Muscle of back (tissue), 11 donors: Measurements from ENCODE around the gene ST6GALNAC3. TPM values are rescaled to one million over a fixed set of nuclear protein-coding genes. Genes with fewer than 3 reads are reported as not detected.
"Not testable (repeated sequence)": the region's sequence is repeated elsewhere in the genome, so short reads cannot be mapped to it uniquely, and the experiment has no call there.

Experiments used
- DNase-seq, 3 donors: peaks; one replicate each; pipeline versions ENCODE4 v3.0.0 to v3.0.0-alpha.2; 2013
- polyA plus RNA-seq, 10 donors: library from polyadenylated mRNA; unstranded; fragments of 120-200 nt; gene quantifications; one replicate each; pipeline ENCODE4 v1.2.1, GENCODE V29; 2013; ENCODE audit not compliant: insufficient read length in 10 of 10

ST6GALNAC3 gene
- polyA plus RNA-seq, 10 donors = 5.0 to 11.0 (median 8.0) TPM

GRCh38 chr1:76070538-76070937 is 4.0 kb upstream of the ST6GALNAC3 start:
- DNase-seq = peak; percentile 64 to 71 (median 66)

- DNase-seq = peak in 1 of 3 donors; percentile 79
Observed at GRCh38 chr1:76073481-76073880, 1.1 kb upstream of the ST6GALNAC3 start.

- DNase-seq = no peak
Observed at GRCh38 chr1:76075188-76075489, 593 bp downstream of the ST6GALNAC3 start.

DNA sequence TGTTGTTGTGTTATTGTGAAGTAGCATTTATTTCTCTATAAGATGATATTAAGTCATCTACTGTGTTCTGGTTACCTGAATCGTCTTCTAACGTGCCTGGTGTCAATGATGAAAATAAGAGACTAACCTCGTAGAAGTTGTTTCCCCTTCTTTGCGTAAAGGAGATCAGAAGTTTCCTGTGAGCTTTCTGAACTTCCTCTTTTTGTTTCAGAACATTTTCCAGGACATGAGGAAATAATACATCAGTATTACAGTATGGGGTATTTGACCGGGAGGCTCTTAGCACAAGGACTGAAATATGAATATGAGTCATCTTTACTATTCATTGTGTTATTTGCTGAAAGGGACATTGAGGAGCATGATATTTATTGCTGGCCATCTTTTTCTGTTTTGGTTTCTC is 1.3 kb downstream of the ST6GALNAC3 start:
- DNase-seq = peak in 2 of 3 donors; percentile 18 to 59

DNA sequence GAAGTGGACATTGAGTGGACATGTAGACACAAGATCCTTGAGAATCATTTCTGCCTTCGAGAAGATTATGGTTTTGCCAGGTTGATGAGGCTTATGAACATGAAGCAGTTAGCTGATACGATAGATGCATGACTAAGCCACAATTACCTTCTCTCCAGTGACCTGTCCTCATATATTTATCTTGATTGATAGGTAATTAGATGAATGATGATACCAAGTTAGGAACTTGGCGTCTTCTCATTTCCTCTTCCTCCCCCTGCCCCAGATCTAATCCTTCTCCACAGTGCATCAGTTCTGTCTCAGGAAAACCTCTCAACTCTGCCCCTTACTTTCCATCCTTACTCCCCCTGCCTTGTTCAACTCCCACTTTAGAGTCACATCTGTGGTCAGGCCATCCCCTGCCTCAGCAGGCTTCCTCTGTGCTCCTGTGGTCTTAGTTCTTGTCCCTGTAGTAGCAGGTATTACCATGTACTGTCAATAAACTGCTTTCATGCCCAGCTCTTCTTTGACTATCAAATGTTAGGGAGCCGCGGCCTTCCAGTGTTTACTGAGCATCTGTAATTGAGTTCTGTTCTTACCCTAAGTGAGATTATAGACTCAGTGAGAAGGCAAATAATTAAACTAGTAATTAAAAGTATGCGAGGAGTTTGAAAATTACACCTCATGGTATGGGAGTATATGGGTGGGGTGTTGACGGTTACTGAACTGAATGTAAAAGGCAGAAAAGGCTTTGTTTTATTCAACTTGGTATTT is 5.1 kb downstream of the ST6GALNAC3 start:
- DNase-seq = no peak

DNA sequence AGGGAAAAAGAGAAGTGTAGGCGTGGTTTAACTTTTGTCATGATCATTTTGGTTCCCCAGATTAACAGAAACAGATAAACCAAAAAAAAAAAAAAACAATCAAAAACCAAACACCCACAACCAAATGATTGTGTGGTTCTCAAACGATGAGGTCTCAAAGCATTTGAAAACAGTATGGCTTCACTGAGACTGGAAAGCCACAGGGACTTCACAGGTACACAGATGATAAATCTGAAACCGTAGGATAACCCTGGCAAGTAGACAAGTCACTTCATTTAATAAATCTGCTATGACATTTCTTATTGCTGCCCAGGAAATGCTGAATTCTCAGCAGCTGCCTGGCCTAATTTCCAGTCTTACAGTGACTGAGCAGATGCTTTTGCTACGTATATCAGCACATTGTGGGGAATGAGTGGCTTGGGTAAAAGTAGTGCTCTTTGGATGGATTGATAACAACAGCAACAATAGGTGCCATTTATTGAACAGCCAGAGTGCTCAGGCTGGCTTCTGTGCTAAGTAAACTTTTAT is 6.1 kb downstream of the ST6GALNAC3 start:
- DNase-seq = peak in 2 of 3 donors; percentile 22 to 59

DNA sequence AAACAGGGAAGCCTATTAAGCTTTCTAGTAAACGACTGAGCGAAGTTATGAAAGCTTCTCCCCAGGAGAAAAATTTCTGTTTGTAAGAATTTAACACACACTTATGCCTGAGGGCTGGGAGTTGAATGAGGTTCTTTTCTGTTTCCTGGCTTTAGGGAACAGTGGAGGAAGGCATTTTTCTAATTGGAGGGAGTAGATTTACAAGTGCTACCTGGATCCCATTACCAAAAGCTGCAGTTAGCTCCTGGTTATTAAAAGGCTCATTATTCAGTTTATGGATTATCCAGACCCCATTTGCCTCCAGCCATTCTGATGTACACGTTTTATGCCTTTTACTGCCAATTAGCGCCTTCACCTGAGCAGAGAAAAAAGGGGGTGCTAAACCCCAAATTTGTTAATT is 7.5 kb downstream of the ST6GALNAC3 start:
- DNase-seq = no peak

DNA sequence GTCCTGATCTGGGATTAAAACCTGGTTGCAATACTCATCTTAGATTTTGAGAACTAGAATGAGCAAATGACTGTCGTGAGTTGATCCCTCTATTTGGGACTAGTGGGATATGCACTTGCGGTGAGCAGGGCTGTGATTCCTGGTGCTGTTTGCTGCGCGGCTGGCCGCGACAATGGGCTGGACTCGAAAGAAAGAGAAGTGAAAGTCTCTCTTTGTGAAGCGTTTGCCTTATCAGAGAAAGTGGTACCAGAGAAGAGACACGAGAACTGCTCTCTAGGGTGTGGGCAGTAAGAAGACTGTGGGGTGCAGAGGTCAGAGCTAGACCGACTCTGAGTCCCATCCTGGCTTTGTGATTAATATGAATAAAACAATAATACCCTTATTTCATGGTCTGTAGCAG is 8.6 kb downstream of the ST6GALNAC3 start:
- DNase-seq = no peak

DNA sequence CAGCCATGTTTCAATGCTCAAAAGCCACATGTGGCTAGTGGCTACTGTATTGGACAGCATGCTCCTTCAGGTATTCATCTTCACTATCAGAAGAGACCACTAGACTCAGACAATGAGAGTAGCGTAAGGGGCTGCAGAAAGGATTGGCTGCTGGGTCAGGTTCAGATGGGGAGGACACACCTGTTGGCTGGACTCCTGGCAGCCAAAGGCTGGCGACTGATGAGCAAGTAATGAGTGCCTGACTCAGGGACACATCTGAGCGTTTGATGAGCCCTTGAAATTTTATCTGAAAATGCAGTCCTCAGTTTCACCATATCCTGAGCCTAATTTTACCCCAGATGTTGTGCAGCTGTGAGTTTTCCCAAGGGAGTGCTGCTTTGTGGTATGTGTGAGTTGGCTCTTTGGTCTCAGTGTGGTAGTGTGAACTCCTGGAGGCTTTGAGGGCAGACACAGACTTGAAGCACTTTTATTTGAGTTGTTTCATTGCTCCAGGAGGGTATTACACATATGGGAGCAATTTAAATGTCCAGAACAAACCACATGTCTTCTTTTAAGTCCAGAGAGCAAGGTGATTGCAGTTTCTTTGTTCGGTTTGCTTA is 9.6 kb downstream of the ST6GALNAC3 start:
- DNase-seq = no peak

DNA sequence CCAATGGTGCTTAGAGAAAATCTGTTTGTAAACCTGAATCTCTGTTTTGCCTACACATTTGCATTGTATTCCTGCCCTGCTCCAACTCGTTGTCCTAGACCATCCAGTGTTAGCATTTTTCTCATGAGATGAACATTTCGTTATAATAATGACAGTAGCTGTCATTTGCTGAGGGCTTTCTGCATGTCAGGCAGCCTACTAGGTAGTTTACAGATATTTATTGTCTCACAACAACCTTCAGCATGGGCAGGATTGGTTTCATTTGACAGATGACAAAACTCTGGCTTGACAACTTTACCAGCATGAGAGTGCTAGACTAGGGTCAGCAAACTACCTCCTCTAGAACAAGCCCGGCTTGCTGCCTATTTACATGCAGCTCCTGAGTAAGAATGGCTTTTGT is 10.1 kb downstream of the ST6GALNAC3 start:
- DNase-seq = no peak

GRCh38 chr1:76086109-76086508 is 11.6 kb downstream of the ST6GALNAC3 start:
- no peak for DNase-seq

GRCh38 chr1:76086597-76086996 is 12.1 kb downstream of the ST6GALNAC3 start:
- DNase-seq = no peak

- no peak for DNase-seq
Observed at GRCh38 chr1:76090283-76091203, 16.0 kb downstream of the ST6GALNAC3 start.

DNA sequence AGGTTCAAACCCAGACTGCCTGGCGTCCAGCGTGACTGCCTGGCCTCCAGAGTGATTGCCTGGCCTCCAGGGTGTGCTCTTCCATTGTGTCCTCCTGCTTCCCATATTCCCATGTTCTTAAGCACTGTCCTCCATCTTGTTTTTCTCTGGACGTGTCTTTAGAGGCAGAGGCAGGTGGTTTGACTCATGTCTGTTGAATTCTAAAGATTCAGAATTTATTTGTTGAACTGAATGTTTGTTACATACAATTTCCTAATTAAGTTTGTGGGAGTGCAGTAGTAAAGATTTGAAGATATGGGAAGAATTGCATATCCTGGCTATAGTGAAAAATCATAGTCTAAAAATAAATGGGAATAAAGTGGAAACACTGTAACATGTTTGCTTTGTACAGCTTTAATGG is 18.3 kb downstream of the ST6GALNAC3 start:
- DNase-seq = no peak

GRCh38 chr1:76093522-76094312 is 19.2 kb downstream of the ST6GALNAC3 start:
- DNase-seq = no peak

GRCh38 chr1:76095802-76096201 is 21.3 kb downstream of the ST6GALNAC3 start:
- DNase-seq = no peak

- not testable (repeated sequence) for DNase-seq
Observed at GRCh38 chr1:76097064-76097463, 22.5 kb downstream of the ST6GALNAC3 start.

GRCh38 chr1:76098845-76099244 is 24.3 kb downstream of the ST6GALNAC3 start:
- DNase-seq = no peak

DNA sequence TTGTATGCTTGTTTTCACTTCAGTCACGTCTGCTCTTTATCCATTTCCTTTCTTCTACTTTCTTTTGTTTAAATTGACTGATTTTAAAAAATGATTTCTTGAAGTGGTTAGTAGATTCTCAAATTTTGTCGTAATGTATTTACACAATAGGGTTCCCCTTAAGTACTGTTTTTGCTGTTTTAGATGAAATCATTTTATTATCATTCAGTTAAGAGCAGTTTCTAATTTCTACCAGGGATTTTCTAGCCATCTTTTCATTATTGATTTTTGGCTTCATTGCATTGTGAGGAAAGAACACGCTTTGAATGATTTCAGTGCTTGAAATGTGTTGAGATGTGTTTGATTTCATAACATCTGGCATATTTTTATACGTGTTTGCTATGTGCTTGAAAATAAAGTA is 27.0 kb downstream of the ST6GALNAC3 start:
- no peak for DNase-seq

GRCh38 chr1:76102046-76102445 is 27.5 kb downstream of the ST6GALNAC3 start:
- DNase-seq = no peak

DNA sequence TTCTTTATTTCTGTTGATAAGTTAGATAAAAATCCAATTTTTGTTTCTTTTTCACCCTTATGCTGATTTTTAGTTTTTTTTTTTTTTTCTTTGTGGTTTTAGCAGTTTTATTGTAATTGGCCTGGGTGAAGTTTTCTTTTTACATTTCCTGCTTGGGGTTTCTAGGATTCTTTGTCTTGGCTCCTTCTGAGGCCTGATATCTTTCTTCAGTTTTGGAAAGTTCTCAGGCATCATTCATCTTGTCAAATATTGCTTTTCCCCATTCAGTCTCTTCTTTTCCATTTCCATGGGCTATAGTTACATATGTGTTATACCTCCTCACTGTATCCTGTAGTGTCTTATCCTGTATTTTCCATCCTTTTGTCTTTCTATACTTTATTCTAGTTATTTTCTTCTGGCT is 28.5 kb downstream of the ST6GALNAC3 start:
- no peak for DNase-seq

DNA sequence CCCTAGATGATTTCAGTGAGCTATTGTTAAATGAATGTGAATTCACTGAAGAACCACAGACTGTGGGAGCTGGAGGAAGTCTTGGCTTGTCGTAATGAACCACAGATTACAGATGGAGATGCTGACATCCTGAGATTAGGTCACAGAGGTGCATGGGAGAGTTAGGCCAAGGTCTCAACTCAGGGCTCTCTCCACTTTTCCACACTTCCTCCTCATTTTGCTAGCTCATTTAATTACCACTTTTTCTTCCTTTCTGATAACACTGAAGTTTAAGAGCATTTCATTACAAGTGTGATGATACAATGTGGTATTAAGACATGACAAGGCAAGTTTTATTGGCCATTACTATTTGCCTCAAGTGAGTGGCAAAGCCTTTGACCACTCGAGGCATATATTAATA is 30.8 kb downstream of the ST6GALNAC3 start:
- no peak for DNase-seq
